ENCODE data around the gene ZFPL1. TPM values are rescaled to one million over a fixed set of nuclear protein-coding genes. Genes with fewer than 3 reads are reported as not detected.
A peak's percentile ranks its signal among the peaks of the same experiment; 100 is the strongest.

The ZFPL1 gene
- total and polyA plus RNA-seq, 11 donors, result 19.6 to 44.4 (median 25.4) TPM

- H3K9me3 ChIP-seq, result no peaks in the 10 kb centered on the region
- H3K4me3 ChIP-seq, result peak overlapping the region in 5 of 12 donors; percentile 47 to 90 (median 66)
- DNase-seq, result peak in 2 of 5 donors; percentile 6 to 17
- TF ChIP-seq CTCF (IDR thresholded peaks at IDR 0.05), result no peak
- TF ChIP-seq POLR2A (IDR thresholded peaks at IDR 0.05), result no peak
- peak overlapping the region in 6 of 12 donors; percentile 68 to 84 (median 78) for H3K27ac ChIP-seq
- peaks cover 0 to 5% (median 0%) of the 10 kb centered on the region in 9 donors for H3K27me3 ChIP-seq
- H3K4me1 ChIP-seq, result peaks cover 0 to 70% (median 49%) of the 10 kb centered on the region in 12 donors
- ATAC-seq, result no peak
- 48 to 63% (median 58%) methylated on average over 6 of the region's 6 CpGs for WGBS, 4 donors
- peaks cover 0 to 33% (median 22%) of the 10 kb centered on the region in 9 donors for H3K36me3 ChIP-seq
- intact Hi-C loops (cut with DNase I), result loop anchor here in 8 of 10 donors (5.0 to 10.0 kb wide), 9 partner anchors 68 to 413 kb away; partner anchors contain the start of genes CAPN1 (in 3 of the 8), ARL2 (in 2 of the 8), CDC42BPG (in 2 of the 8) and DPF2 (in 1 of the 8)
These were observed 29.8 kb downstream of the ZFPL1 start for GRCh38 chr11:65113839-65114238.

GRCh38 chr11:65114538-65115171, 30.6 kb downstream of the ZFPL1 start:
- H3K36me3 ChIP-seq, result peaks cover 0 to 33% (median 22%) of the 10 kb centered on the region in 9 donors
- no peaks in the 10 kb centered on the region for H3K9me3 ChIP-seq
- H3K4me3 ChIP-seq, result no peak overlapping the region
- no peak overlapping the region for H3K27ac ChIP-seq
- H3K27me3 ChIP-seq, result peaks cover 0 to 5% (median 0%) of the 10 kb centered on the region in 9 donors
- intact Hi-C loops (cut with DNase I), result loop anchor here (5.0 to 10.0 kb wide), 11 partner anchors 68 to 413 kb away; partner anchors contain the start of genes ARL2 (in 5 of the 10), CAPN1 (in 3 of the 10), CDC42BPG (in 2 of the 10) and DPF2 (in 1 of the 10)
- WGBS, 4 donors, result 87 to 91% (median 89%) methylated on average over 4 to 11 of the region's 11 CpGs
- TF ChIP-seq CTCF (IDR thresholded peaks at IDR 0.05) (no peak), POLR2A (IDR thresholded peaks at IDR 0.05) (no peak)
- H3K4me1 ChIP-seq, result peaks cover 0 to 70% (median 49%) of the 10 kb centered on the region in 12 donors
- no peak for ATAC-seq
- peak in 2 of 5 donors; percentile 7 to 21 for DNase-seq

DNA sequence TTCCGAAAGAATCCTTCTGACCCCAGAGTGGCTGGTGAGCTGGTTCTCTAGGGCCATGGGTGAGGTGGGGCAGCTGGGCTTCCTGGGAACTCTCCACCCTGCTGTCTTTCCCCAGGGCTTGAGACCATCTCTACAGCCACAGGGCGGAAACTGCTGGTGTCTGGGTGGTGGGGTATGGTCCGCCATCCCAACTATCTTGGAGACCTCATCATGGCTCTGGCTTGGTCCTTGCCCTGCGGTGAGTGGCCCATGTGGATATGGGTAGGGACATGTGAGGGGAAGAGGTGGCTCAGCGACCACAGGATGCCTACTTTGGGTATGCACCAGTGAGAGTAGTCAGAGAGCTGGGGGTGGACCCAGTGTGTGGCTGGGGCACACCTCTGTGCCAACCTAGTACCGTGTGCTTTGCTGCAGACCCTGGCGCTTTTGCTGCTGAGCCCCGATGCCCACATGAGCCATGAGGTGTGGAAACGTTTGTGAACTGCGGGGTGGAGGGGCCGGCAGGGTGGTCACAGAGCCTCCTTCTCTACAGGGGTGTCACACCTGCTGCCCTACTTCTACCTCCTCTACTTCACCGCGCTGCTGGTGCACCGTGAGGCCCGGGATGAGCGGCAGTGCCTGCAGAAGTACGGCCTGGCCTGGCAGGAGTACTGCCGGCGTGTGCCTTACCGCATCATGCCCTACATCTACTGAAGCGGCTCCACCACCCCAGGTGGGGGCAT, 31.5 kb downstream of the ZFPL1 start:
- H3K27me3 ChIP-seq, result peaks cover 0 to 5% (median 0%) of the 10 kb centered on the region in 9 donors
- H3K4me3 ChIP-seq, result no peak overlapping the region
- no peak for TF ChIP-seq POLR2A (IDR thresholded peaks at IDR 0.05)
- TF ChIP-seq CTCF (IDR thresholded peaks at IDR 0.05), result no peak
- intact Hi-C loops (cut with DNase I), result loop anchor here (5.0 to 10.0 kb wide), 9 partner anchors 69 to 341 kb away; partner anchors contain the start of genes ARL2 (in 5 of the 10), CDC42BPG (in 2 of the 10), CAPN1 (in 1 of the 10) and DPF2 (in 1 of the 10)
- no peaks in the 10 kb centered on the region for H3K9me3 ChIP-seq
- DNase-seq (peak in 2 of 5 donors; percentile 8 to 25), ATAC-seq (no peak)
- H3K4me1 ChIP-seq, result peaks cover 0 to 71% (median 47%) of the 10 kb centered on the region in 12 donors
- 89 to 95% (median 93%) methylated on average over 17 to 21 of the region's 21 CpGs for WGBS, 4 donors
- no peak overlapping the region for H3K27ac ChIP-seq
- H3K36me3 ChIP-seq, result peaks cover 0 to 38% (median 27%) of the 10 kb centered on the region in 9 donors

Measured in heart left ventricle (tissue), 16 donors.